Stimulated activated naive CD8-positive, alpha-beta T cell treated with anti-CD3 and anti-CD28 coated beads, Interleukin-15, amount 100 ng/mL, for 72 hours (primary cell): ENCODE measurements around the gene VIPR1.
A peak's percentile ranks its signal among the peaks of the same experiment; 100 is the strongest.

Experiments used
- ATAC-seq: fragments of 150-1000 bp; cut with Tn5 transposase; 2 replicates; pipeline ENCODE4 v1.10.0; 2021; ENCODE audit warnings: mild to moderate bottlenecking, moderate library complexity
- DNase-seq, 2 donors: peaks; one replicate each; pipeline ENCODE4 v3.0.0; 2021 to 2022
- H3K27ac Mint-ChIP-seq, 2 donors: one replicate each; pipeline ENCODE4 v1.8.0; 2022; ENCODE audit warnings: mild to moderate bottlenecking in 2 of 2, mixed read lengths in 2 of 2, moderate library complexity in 2 of 2
- H3K27me3 Mint-ChIP-seq: one replicate; pipeline ENCODE4 v1.8.0; 2022; ENCODE audit warnings: mixed read lengths
- H3K4me1 Mint-ChIP-seq: one replicate; pipeline ENCODE4 v1.8.0; 2022; ENCODE audit warnings: mild to moderate bottlenecking, mixed read lengths
- H3K4me3 Mint-ChIP-seq, 2 donors: one replicate each; pipeline ENCODE4 v1.8.0; 2022; ENCODE audit warnings: mild to moderate bottlenecking in 2 of 2, mixed read lengths in 2 of 2, moderate library complexity in 1 of 2
- H3K9me3 Mint-ChIP-seq, 2 donors: one replicate each; pipeline ENCODE4 v1.8.0; 2022; ENCODE audit warnings: mixed read lengths in 2 of 2

Gene VIPR1

GRCh38 chr3:42531470-42531869 lies 29.0 kb downstream of the VIPR1 start:
- Mint-ChIP-seq H3K27me3 (no peaks in the 10 kb centered on the region), H3K4me3 (no peak overlapping the region), H3K27ac (no peak overlapping the region), H3K4me1 (peaks cover 70% of the 10 kb centered on the region), H3K9me3 (no peaks in the 10 kb centered on the region)
- ATAC-seq (no peak), DNase-seq (no peak)

DNA sequence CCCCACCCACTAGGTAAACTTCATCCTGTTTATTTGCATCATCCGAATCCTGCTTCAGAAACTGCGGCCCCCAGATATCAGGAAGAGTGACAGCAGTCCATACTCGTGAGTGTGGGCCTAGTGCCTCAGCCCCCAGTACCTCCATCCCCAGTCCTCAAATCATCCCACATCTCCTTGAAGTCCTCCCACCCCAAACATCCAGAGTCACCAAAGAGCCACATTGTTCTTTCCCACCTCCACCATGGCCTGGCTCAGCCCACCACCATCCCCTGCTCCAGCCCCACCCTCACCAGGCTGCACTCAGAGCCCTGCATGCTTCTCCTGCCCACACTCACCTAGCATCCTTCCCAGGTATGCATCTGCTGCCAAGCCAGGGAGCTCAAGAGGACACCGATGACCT lies 29.8 kb downstream of the VIPR1 start:
- Mint-ChIP-seq H3K4me3 (no peak overlapping the region), H3K4me1 (peaks cover 62% of the 10 kb centered on the region), H3K27ac (no peak overlapping the region), H3K9me3 (no peaks in the 10 kb centered on the region), H3K27me3 (no peaks in the 10 kb centered on the region)
- ATAC-seq (no peak), DNase-seq (no peak)

GRCh38 chr3:42533161-42533897 lies 30.9 kb downstream of the VIPR1 start:
- no peak overlapping the region for H3K27ac Mint-ChIP-seq
- no peak for ATAC-seq
- no peak for DNase-seq
- H3K9me3 Mint-ChIP-seq, result no peaks in the 10 kb centered on the region
- peaks cover 51% of the 10 kb centered on the region for H3K4me1 Mint-ChIP-seq
- no peak overlapping the region for H3K4me3 Mint-ChIP-seq
- no peaks in the 10 kb centered on the region for H3K27me3 Mint-ChIP-seq

DNA sequence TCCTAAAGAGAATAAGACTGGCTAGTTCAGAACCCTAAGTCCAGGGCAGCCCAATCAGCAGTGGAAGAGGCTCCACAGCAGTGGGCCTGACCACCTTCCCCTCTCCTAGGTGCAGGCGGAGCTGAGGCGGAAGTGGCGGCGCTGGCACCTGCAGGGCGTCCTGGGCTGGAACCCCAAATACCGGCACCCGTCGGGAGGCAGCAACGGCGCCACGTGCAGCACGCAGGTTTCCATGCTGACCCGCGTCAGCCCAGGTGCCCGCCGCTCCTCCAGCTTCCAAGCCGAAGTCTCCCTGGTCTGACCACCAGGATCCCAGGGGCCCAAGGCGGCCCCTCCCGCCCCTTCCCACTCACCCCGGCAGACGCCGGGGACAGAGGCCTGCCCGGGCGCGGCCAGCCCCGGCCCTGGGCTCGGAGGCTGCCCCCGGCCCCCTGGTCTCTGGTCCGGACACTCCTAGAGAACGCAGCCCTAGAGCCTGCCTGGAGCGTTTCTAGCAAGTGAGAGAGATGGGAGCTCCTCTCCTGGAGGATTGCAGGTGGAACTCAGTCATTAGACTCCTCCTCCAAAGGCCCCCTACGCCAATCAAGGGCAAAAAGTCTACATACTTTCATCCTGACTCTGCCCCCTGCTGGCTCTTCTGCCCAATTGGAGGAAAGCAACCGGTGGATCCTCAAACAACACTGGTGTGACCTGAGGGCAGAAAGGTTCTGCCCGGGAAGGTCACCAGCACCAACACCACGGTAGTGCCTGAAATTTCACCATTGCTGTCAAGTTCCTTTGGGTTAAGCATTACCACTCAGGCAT lies 33.7 kb downstream of the VIPR1 start:
- no peak overlapping the region for H3K4me3 Mint-ChIP-seq
- ATAC-seq (peak; percentile 44), DNase-seq (peak in 1 of 2 donors; percentile 34)
- no peaks in the 10 kb centered on the region for H3K9me3 Mint-ChIP-seq
- no peaks in the 10 kb centered on the region for H3K27me3 Mint-ChIP-seq
- H3K4me1 Mint-ChIP-seq, result peaks cover 24% of the 10 kb centered on the region
- H3K27ac Mint-ChIP-seq, result no peak overlapping the region

- Mint-ChIP-seq H3K4me3 (no peak overlapping the region), H3K4me1 (peaks cover 14% of the 10 kb centered on the region), H3K9me3 (no peaks in the 10 kb centered on the region), H3K27ac (no peak overlapping the region), H3K27me3 (no peaks in the 10 kb centered on the region)
- DNase-seq (no peak), ATAC-seq (no peak)
Measured at GRCh38 chr3:42537350-42537749, 34.9 kb downstream of the VIPR1 start.

DNA sequence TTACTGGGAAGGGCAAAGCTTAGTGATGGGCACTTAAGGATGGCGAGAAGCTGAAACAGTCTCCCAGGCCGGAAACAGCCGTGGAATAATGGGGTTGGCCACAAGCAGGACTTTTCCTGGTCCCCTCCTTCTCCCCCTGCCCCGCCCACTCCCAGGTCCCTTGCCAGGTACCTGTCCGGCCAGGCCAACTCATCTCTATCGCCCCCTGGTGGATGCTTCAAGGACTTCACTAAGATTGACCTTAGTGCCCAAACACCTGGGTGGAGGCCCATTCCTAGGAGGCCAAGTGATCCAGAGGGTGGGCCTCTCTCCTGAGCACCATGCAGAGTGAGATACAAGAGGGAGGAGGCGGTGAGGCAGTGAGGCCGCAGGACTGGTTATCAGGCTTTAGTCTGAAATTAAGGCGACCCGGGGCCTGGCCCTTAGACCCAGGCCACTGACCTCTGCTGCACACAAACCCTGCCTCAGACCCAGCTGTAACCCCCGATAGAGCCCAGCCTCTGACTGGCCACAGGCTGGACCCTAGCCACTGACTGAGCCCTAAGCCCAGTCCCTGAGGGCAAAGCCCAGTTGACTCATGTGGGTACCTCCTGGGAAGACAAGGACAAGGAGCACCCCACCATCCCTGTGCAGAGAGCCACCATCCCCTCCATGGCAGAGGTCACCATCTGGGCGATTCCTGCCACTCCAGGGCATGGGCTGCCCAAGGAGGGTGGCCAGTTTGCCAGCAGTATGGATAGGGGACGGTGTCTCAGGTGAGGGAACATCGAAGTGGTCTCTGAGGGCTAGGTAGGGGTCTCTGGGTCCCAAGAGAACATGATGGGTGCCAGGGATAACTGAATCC lies 37.6 kb downstream of the VIPR1 start:
- DNase-seq (peak; percentile 58 to 61), ATAC-seq (peak; percentile 58)
- H3K4me3 Mint-ChIP-seq, result no peak overlapping the region
- peak overlapping the region in 1 of 2 donors; percentile 86 for H3K27ac Mint-ChIP-seq
- no peaks in the 10 kb centered on the region for H3K27me3 Mint-ChIP-seq
- H3K9me3 Mint-ChIP-seq, result no peaks in the 10 kb centered on the region
- no peaks in the 10 kb centered on the region for H3K4me1 Mint-ChIP-seq

DNA sequence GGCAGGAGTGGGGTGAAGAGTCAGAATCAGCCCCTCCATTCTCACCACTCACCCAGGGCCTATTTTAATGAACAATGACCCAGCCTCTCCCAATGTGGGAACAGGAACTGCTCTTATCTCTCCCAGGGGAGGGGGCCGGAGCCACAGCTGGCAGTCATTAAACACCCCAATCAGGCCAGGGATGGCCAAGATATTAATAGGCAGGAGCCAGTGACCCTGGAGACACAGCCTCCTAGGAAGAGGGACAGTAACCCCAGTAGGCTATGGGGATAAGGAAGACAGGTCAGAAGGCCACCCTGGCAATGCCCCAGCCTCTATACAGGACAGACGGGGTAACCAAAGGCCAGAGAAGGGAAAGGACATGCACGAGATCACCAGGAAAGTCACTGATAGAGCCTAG lies 38.6 kb downstream of the VIPR1 start:
- Mint-ChIP-seq H3K4me1 (no peaks in the 10 kb centered on the region), H3K27me3 (no peaks in the 10 kb centered on the region), H3K27ac (no peak overlapping the region), H3K9me3 (no peaks in the 10 kb centered on the region), H3K4me3 (no peak overlapping the region)
- ATAC-seq (no peak), DNase-seq (no peak)

DNA sequence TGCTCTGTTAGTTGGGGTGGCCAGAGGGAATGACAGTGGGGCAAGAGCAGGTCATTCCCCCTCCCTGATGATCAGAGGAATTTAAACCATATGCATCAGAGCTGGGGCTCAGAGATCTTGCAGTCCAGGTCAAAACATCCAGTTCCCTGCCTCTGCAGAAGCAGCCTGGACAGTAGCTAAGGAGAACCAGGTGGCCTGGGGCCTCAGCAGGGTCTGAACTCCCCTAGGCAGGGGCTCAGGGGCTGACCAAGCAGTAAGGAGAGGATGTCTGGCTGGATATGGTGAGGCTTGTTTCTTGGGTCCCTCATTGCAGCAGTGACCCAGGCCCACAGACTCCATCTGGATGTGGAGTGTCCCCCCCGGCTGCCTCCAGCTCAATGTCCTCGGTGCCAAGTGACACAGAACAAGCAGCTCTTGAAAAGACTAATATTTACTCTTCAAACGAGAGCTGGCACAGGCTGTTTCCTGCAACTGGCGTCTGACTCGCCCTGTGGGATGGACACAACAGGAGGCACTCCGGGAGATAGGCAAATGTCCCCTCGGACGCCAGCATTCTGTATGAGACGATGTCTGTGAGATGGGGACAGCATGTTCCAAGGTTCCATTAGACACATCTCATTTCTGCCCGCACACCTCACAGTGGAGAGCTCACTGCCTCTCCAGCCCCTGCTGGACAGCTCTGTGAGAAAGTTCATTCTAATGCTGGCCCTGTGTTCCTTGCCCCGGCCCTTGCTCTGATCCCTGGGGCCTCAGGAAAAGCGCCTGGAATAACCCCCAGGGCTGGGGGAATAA lies 42.2 kb downstream of the VIPR1 start:
- no peaks in the 10 kb centered on the region for H3K27me3 Mint-ChIP-seq
- no peaks in the 10 kb centered on the region for H3K9me3 Mint-ChIP-seq
- no peak overlapping the region for H3K27ac Mint-ChIP-seq
- DNase-seq, result no peak
- H3K4me1 Mint-ChIP-seq, result no peaks in the 10 kb centered on the region
- ATAC-seq, result no peak
- no peak overlapping the region for H3K4me3 Mint-ChIP-seq

DNA sequence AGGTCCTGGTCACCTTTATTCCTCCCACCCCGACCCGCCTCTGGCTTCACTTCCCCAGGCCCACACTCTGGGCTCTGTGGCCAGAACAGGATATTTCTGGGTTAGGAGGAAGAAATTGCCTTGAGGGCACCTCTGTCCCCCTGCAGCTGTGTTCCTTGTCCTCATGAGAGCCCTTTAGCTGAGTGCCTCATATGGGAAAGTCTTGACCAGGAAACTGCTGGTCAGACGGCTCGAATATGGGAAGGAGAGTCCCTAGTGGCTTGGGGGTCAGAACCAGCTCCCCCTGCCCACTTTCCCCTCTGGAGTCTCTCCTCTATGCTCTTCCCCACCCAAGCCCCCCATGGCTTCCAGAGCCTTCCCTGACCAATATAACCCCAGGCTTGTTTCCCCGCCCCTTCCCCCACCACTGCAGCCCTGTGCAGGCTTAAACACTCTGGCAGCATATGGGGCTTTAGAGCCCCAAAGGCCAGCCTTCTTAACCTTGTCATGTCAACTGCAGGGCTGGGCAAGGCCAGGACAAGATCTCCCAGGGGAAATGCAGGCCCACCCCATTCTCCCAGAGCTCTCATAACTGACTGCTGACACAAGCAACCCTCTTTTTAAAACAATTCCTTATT lies 42.9 kb downstream of the VIPR1 start:
- no peaks in the 10 kb centered on the region for H3K27me3 Mint-ChIP-seq
- H3K27ac Mint-ChIP-seq, result peak overlapping the region in 1 of 2 donors; percentile 56
- ATAC-seq, result no peak
- no peak for DNase-seq
- H3K9me3 Mint-ChIP-seq, result no peaks in the 10 kb centered on the region
- H3K4me1 Mint-ChIP-seq, result no peaks in the 10 kb centered on the region
- no peak overlapping the region for H3K4me3 Mint-ChIP-seq

DNA sequence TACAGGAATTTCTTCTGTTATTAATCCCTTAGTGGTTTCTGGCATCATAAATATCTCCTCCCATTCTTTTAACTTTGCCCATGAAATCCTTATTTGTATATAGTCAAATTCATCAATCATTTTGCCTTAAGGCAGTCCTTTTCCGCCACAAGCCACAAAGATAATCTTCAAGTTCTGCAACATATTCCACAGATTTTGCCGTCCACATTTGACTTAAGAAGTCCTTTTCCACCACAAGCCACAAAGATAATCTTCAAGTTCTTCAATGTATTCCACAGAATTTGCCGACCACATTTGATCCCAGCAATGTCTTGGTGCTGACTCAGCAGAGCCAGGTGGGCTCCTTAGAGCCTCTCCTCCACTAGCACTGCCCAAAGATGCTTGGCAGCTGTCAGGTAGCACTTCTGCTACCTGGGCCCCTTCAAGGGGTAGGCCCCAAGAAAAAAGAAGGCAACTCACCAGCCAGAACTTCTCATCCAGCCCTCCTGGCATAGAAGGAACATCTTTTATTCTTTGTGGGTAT lies 44.3 kb downstream of the VIPR1 start:
- H3K4me3 Mint-ChIP-seq, result no peak overlapping the region
- no peak overlapping the region for H3K27ac Mint-ChIP-seq
- no peaks in the 10 kb centered on the region for H3K9me3 Mint-ChIP-seq
- no peak for DNase-seq
- no peak for ATAC-seq
- no peaks in the 10 kb centered on the region for H3K4me1 Mint-ChIP-seq
- no peaks in the 10 kb centered on the region for H3K27me3 Mint-ChIP-seq

GRCh38 chr3:42547401-42547945 lies 45.0 kb downstream of the VIPR1 start:
- Mint-ChIP-seq H3K27ac (no peak overlapping the region), H3K4me1 (no peaks in the 10 kb centered on the region), H3K27me3 (no peaks in the 10 kb centered on the region), H3K4me3 (no peak overlapping the region), H3K9me3 (no peaks in the 10 kb centered on the region)
- peak; percentile 50 to 55 for DNase-seq
- ATAC-seq, result peak; percentile 72

GRCh38 chr3:42549131-42549530 lies 46.7 kb downstream of the VIPR1 start:
- no peak for ATAC-seq
- no peaks in the 10 kb centered on the region for H3K27me3 Mint-ChIP-seq
- no peak for DNase-seq
- no peaks in the 10 kb centered on the region for H3K4me1 Mint-ChIP-seq
- H3K27ac Mint-ChIP-seq, result no peak overlapping the region
- no peak overlapping the region for H3K4me3 Mint-ChIP-seq
- H3K9me3 Mint-ChIP-seq, result no peaks in the 10 kb centered on the region

GRCh38 chr3:42550250-42550649 lies 47.8 kb downstream of the VIPR1 start:
- H3K4me3 Mint-ChIP-seq, result no peak overlapping the region

DNA sequence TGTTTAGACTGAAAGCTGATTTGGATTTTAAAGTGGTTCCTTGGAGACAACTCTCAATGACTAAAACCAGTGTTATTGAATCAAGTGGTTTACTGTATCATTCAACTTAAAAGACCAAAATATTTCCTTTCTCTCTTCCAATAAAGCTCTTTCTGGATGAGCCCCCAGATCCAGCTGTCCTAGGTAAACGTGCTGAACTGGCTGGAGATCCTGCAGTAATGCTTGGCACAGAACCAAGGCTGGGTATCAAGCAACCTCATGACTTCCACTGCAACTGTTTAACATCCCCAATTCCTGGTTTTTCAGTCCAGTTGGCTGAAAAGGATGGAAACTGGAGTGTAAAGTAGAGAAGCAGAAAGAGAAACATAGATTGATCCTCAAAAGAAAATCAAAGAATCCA lies 50.4 kb downstream of the VIPR1 start:
- H3K27ac Mint-ChIP-seq, result peak overlapping the region in 1 of 2 donors; percentile 59
- ATAC-seq (no peak), DNase-seq (no peak)
- no peaks in the 10 kb centered on the region for H3K9me3 Mint-ChIP-seq
- H3K27me3 Mint-ChIP-seq, result no peaks in the 10 kb centered on the region
- no peak overlapping the region for H3K4me3 Mint-ChIP-seq
- peaks cover 24% of the 10 kb centered on the region for H3K4me1 Mint-ChIP-seq

More at GRCh38 chr3:42550250-42550649, 47.8 kb downstream of the VIPR1 start:
- no peak overlapping the region for H3K27ac Mint-ChIP-seq
- DNase-seq (no peak), ATAC-seq (no peak)
- H3K9me3 Mint-ChIP-seq, result no peaks in the 10 kb centered on the region
- H3K27me3 Mint-ChIP-seq, result no peaks in the 10 kb centered on the region
- no peaks in the 10 kb centered on the region for H3K4me1 Mint-ChIP-seq
